ENCODE data around the gene POLR2B. TPM values are rescaled to one million over a fixed set of nuclear protein-coding genes. Genes with fewer than 3 reads are reported as not detected.

The POLR2B gene
- total RNA-seq, 1 experiment from 2014 or later, result 77.1 TPM

- Histone ChIP-seq H3K27ac (no peak overlapping the region), H4K20me1 (ENCODE audit: insufficient read depth) (peaks cover 17% of the 10 kb centered on the region), H3K4me3 (no peak overlapping the region), H3K36me3 (ENCODE audit: low read depth) (peaks cover 21% of the 10 kb centered on the region), H3F3A (ENCODE audit: insufficient read depth, low read depth) (0 out of 2 replicates have a peak, but pooled peaks cover 4% of the 10 kb centered on the region), H3K79me2 (ENCODE audit: low read depth) (peaks cover 45% of the 10 kb centered on the region), H3K4me2 (no peak overlapping the region), H2AFZ (no peak overlapping the region), H3K4me1 (replicated peaks; ENCODE audit: insufficient read depth) (peaks cover 8% of the 10 kb centered on the region), H3K9me3 (ENCODE audit: insufficient read depth, low read depth) (no peaks in the 10 kb centered on the region), H3K27me3 (ENCODE audit: insufficient read depth, low read depth) (no peaks in the 10 kb centered on the region), H3K9me2 (ENCODE audit: insufficient read depth) (no peaks in the 10 kb centered on the region)
- no peak for DNase-seq
- CTCF ChIA-PET, result no interaction called here
- no TSS peak for BruUV-seq (replicated peaks)
- intact Hi-C loops (cut with micrococcal nuclease; ENCODE audit: unreplicated experiment), result no loop called here
- POLR2A ChIA-PET (ENCODE audit: unreplicated experiment), result no interaction called here
- TF ChIP-seq EZH2 (IDR thresholded peaks at IDR 0.05; ENCODE audit: low read depth), result no peak
- TF ChIP-seq, protein P1, sequence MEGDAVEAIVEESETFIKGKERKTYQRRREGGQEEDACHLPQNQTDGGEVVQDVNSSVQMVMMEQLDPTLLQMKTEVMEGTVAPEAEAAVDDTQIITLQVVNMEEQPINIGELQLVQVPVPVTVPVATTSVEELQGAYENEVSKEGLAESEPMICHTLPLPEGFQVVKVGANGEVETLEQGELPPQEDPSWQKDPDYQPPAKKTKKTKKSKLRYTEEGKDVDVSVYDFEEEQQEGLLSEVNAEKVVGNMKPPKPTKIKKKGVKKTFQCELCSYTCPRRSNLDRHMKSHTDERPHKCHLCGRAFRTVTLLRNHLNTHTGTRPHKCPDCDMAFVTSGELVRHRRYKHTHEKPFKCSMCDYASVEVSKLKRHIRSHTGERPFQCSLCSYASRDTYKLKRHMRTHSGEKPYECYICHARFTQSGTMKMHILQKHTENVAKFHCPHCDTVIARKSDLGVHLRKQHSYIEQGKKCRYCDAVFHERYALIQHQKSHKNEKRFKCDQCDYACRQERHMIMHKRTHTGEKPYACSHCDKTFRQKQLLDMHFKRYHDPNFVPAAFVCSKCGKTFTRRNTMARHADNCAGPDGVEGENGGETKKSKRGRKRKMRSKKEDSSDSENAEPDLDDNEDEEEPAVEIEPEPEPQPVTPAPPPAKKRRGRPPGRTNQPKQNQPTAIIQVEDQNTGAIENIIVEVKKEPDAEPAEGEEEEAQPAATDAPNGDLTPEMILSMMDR (conservative IDR thresholded peaks at IDR 0.05), result no peak
Observed at GRCh38 chr4:56972389-56972788, 6.3 kb upstream of the POLR2B start.

DNA sequence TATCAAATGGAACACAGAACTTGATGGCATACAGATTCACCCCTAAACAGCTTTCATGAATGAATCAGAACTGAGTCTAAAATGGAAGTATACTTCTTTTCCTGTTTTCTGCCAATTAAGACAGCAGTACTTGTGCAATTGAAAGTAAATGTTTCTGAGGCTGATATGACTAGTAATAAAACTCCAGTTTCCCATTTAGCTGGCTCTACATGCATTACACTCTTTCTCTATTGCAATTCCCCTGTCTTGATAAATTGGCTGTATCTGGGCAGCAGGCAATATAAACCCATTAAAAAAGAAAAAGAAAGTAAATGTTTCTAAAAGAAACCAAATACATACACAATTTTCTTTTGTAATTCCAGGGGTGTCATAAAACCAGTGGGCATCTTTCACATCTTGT, 5.9 kb upstream of the POLR2B start:
- Histone ChIP-seq H4K20me1 (ENCODE audit: insufficient read depth) (peaks cover 17% of the 10 kb centered on the region), H3K36me3 (ENCODE audit: low read depth) (peaks cover 21% of the 10 kb centered on the region), H3K4me3 (no peak overlapping the region), H2AFZ (no peak overlapping the region), H3F3A (ENCODE audit: insufficient read depth, low read depth) (peaks cover 7% of the 10 kb centered on the region), H3K4me1 (replicated peaks; ENCODE audit: insufficient read depth) (peaks cover 8% of the 10 kb centered on the region), H3K4me2 (no peak overlapping the region), H3K27me3 (ENCODE audit: insufficient read depth, low read depth) (no peaks in the 10 kb centered on the region), H3K9me3 (ENCODE audit: insufficient read depth, low read depth) (no peaks in the 10 kb centered on the region), H3K9me2 (ENCODE audit: insufficient read depth) (no peaks in the 10 kb centered on the region), H3K79me2 (ENCODE audit: low read depth) (peaks cover 45% of the 10 kb centered on the region), H3K27ac (no peak overlapping the region)
- BruUV-seq (replicated peaks), result no TSS peak
- ChIA-PET CTCF (no interaction called here), POLR2A (ENCODE audit: unreplicated experiment) (no interaction called here)
- TF ChIP-seq, protein P1 (conservative IDR thresholded peaks at IDR 0.05), result no peak
- TF ChIP-seq EZH2 (IDR thresholded peaks at IDR 0.05; ENCODE audit: low read depth), result no peak
- DNase-seq, result no peak
- intact Hi-C loops (cut with micrococcal nuclease; ENCODE audit: unreplicated experiment), result no loop called here

DNA sequence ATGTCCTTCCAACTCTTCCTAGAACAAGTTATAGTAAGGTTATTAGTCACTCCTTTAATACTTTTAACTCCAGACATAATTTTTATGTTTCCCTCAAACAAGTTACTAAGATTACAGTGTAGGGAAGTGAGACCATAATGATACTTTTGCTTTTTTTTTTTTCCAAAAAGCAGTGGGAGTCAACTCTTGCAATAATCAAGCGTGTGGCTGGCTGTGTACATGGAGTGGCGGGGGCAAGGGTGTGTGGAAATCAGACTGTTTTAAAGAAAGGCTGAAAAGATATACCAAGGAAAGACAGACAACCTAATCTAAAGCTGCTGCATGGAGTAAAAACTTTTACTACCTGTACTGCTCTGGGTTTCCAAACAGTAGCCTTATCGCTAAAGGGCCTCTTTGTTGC, 5.4 kb upstream of the POLR2B start:
- Histone ChIP-seq H3K79me2 (ENCODE audit: low read depth) (peaks cover 45% of the 10 kb centered on the region), H3K27ac (no peak overlapping the region), H3K36me3 (ENCODE audit: low read depth) (peaks cover 21% of the 10 kb centered on the region), H2AFZ (no peak overlapping the region), H3F3A (ENCODE audit: insufficient read depth, low read depth) (peaks cover 11% of the 10 kb centered on the region), H3K4me2 (no peak overlapping the region), H3K4me1 (replicated peaks; ENCODE audit: insufficient read depth) (peaks cover 8% of the 10 kb centered on the region), H3K4me3 (no peak overlapping the region), H3K27me3 (ENCODE audit: insufficient read depth, low read depth) (no peaks in the 10 kb centered on the region), H3K9me2 (ENCODE audit: insufficient read depth) (no peaks in the 10 kb centered on the region), H4K20me1 (ENCODE audit: insufficient read depth) (peaks cover 17% of the 10 kb centered on the region), H3K9me3 (ENCODE audit: insufficient read depth, low read depth) (no peaks in the 10 kb centered on the region)
- DNase-seq, result no peak
- intact Hi-C loops (cut with micrococcal nuclease; ENCODE audit: unreplicated experiment), result no loop called here
- TF ChIP-seq, protein P1 (conservative IDR thresholded peaks at IDR 0.05), result no peak
- POLR2A ChIA-PET (ENCODE audit: unreplicated experiment), result no interaction called here
- CTCF ChIA-PET, result no interaction called here
- BruUV-seq (replicated peaks), result no TSS peak

All from PC-9 (cell line).